NB4 (cell line): ENCODE measurements around the gene DNAJC5G.

Source experiments
- CTCF ChIP-seq: IDR thresholded peaks from one replicate; pipeline ENCODE4 v1.5.1; 2012; ENCODE audit warnings: low read depth, low read length
- POLR2A ChIP-seq: IDR thresholded peaks from 2 replicates; pipeline ENCODE4 v1.6.1; 2011; ENCODE audit warnings: mild to moderate bottlenecking; ENCODE audit not compliant: insufficient read length; ENCODE audit errors: extremely low read depth

GRCh38 chr2:27306573-27307286 is 31.5 kb downstream of the DNAJC5G start:
- TF ChIP-seq CTCF (no peak), POLR2A (no peak)
